HG02840 (cell line): ENCODE data around the gene TRIML2.

Source experiments
- ATAC-seq: cut with Tn5 transposase; IDR thresholded peaks from one replicate; pipeline ENCODE4 v1.9.1; 2021; ENCODE audit warnings: mild to moderate bottlenecking, moderate library complexity, moderate number of reproducible peaks; ENCODE audit not compliant: unreplicated experiment, low FRiP score

Gene TRIML2

GRCh38 chr4:188109157-188109755 is at the start of gene TRIML2:
Gene TRIML2 (minus strand): TSS chr4:188109603. CDS start chr4:188105368, 4,235 bp downstream.
- no peak for ATAC-seq

- no peak for ATAC-seq
These were observed 48.9 kb upstream of the TRIML2 start for GRCh38 chr4:188158336-188158735.

- no peak for ATAC-seq
These were observed 45.4 kb upstream of the TRIML2 start for GRCh38 chr4:188154668-188155405.

- no peak for ATAC-seq
These were observed 38.4 kb upstream of the TRIML2 start for GRCh38 chr4:188147776-188148175.

- ATAC-seq: no peak
These were observed 37.8 kb upstream of the TRIML2 start for GRCh38 chr4:188147176-188147575.

GRCh38 chr4:188146618-188147017 is 37.2 kb upstream of the TRIML2 start:
- no peak for ATAC-seq

GRCh38 chr4:188145601-188146000 is 36.2 kb upstream of the TRIML2 start:
- ATAC-seq: no peak

GRCh38 chr4:188143731-188144130 is 34.3 kb upstream of the TRIML2 start:
- no peak for ATAC-seq

- ATAC-seq: no peak
These were observed 30.3 kb upstream of the TRIML2 start for GRCh38 chr4:188139671-188140070.

- no peak for ATAC-seq
These were observed 29.7 kb upstream of the TRIML2 start, which contains the start of gene TRIML1 for GRCh38 chr4:188139141-188139540. Gene TRIML1 (plus strand): TSS chr4:188139441. CDS start chr4:188139559, 118 bp downstream.

- no peak for ATAC-seq
These were observed 28.8 kb upstream of the TRIML2 start for GRCh38 chr4:188138227-188138626.

GRCh38 chr4:188132232-188132631 is 22.8 kb upstream of the TRIML2 start:
- ATAC-seq: no peak

GRCh38 chr4:188130355-188130754 is 21.0 kb upstream of the TRIML2 start:
- no peak for ATAC-seq

GRCh38 chr4:188127214-188127874 is 17.9 kb upstream of the TRIML2 start:
- ATAC-seq: no peak

- no peak for ATAC-seq
These were observed 12.1 kb upstream of the TRIML2 start for GRCh38 chr4:188121530-188121929.

GRCh38 chr4:188117631-188118324 is 8.4 kb upstream of the TRIML2 start:
- no peak for ATAC-seq

- ATAC-seq: no peak
These were observed 3.8 kb upstream of the TRIML2 start for GRCh38 chr4:188113156-188113555.

- no peak for ATAC-seq
These were observed 2.6 kb upstream of the TRIML2 start for GRCh38 chr4:188111955-188112354.

GRCh38 chr4:188110741-188111471 is 1.5 kb upstream of the TRIML2 start:
- ATAC-seq: no peak

GRCh38 chr4:188110036-188110435 is 633 bp upstream of the TRIML2 start:
- ATAC-seq: no peak
